Activated naive CD8-positive, alpha-beta T cell treated with anti-CD3 and anti-CD28 coated beads for 36 hours (primary cell): ENCODE results near the gene CLIC5. TPM values are rescaled to one million over a fixed set of nuclear protein-coding genes. Genes with fewer than 3 reads are reported as not detected.

Experiments used
- DNase-seq: peaks from one replicate; pipeline ENCODE4 v3.0.0; 2021
- H3K27ac Mint-ChIP-seq: one replicate; pipeline ENCODE4 v1.8.0; 2022; ENCODE audit warnings: mild to moderate bottlenecking, moderate library complexity, mixed read lengths
- H3K27me3 Mint-ChIP-seq: one replicate; pipeline ENCODE4 v1.8.0; 2022; ENCODE audit warnings: mild to moderate bottlenecking, mixed read lengths
- H3K36me3 Mint-ChIP-seq: one replicate; pipeline ENCODE4 v1.8.0; 2021; ENCODE audit warnings: mild to moderate bottlenecking, mixed read lengths
- H3K4me1 Mint-ChIP-seq: one replicate; pipeline ENCODE4 v1.8.0; 2021; ENCODE audit warnings: mixed read lengths
- H3K4me3 Mint-ChIP-seq: one replicate; pipeline ENCODE4 v1.8.0; 2022; ENCODE audit warnings: mild to moderate bottlenecking, moderate library complexity, mixed read lengths
- H3K9me3 Mint-ChIP-seq: one replicate; pipeline ENCODE4 v1.8.0; 2022; ENCODE audit warnings: mixed read lengths
- total RNA-seq, 2 experiments: library from RNA; stranded (reverse); gene quantifications; one replicate each; pipeline ENCODE4 v1.2.3, GENCODE V29; 2021

Gene CLIC5
- total RNA-seq, 2 experiments from 2014 or later: 0.50 to 0.74 TPM

DNA sequence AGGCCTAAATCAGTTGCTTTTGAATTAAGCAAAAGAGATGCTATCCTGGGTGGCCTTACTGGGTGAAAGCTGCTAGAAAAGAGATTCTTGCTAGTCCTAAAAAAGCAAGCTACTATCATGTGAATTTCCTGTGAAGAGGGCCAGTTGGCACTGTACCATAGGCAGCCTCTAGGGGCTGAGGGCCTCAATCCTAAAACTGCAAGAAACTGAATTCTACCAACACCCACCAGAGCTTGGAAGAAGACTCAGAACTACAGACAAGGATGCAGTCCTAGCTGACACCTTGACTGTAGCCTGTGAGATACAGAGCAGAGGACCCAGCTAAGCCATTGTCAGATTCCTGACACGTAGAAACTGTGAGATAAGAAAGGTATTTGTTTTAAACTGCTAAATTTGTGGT lies 24.5 kb downstream of the CLIC5 start:
- no peak overlapping the region for H3K27ac Mint-ChIP-seq
- H3K27me3 Mint-ChIP-seq: no peaks in the 10 kb centered on the region
- peaks cover 4% of the 10 kb centered on the region for H3K9me3 Mint-ChIP-seq

DNA sequence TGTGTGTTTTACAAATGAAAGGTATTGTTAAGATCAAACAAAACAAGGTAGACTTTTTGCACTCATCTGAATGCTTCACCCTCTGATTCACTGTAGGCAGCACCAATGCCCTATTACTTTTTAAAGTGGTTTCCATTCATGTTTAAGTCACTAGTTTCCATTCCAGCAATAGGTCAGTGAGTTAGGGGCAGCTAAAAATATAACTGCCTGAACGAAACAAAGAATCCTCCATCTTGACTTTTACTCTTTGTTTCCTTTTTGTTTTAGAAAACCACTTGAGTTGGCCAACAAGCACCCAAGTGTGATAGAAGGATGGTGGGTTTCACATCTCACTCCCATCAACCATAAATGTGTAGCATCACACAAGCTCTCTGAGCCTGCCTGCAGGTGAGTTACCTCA lies 25.5 kb downstream of the CLIC5 start:
- Mint-ChIP-seq H3K36me3 (no peaks in the 10 kb centered on the region), H3K9me3 (peaks cover 2% of the 10 kb centered on the region), H3K4me1 (peaks cover 3% of the 10 kb centered on the region), H3K27me3 (no peaks in the 10 kb centered on the region), H3K27ac (no peak overlapping the region), H3K4me3 (no peak overlapping the region)
- DNase-seq: no peak

More for the DNA sequence above, 24.5 kb downstream of the CLIC5 start:
- peaks cover 3% of the 10 kb centered on the region for H3K4me1 Mint-ChIP-seq
- no peaks in the 10 kb centered on the region for H3K36me3 Mint-ChIP-seq
- no peak overlapping the region for H3K4me3 Mint-ChIP-seq
- DNase-seq: no peak

DNA sequence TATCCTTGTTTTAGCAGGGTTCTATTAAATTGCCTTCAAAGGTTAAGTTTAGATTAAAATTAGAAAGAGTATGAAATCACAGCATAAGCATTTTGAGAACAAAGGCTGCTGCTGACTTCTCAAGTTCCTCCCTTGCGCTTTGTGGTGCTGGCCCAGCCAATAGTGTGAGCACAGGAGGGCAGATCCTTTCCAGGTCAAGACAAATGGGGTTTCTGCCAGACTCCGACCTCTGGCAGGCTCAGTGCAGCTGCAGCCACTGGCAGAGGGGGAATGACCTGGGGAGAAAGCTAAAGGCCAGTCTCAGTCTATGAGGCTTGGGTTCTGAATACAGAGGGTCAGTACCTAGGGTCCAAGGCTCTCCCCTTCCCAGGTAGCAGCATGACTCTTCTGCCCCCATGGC lies 27.0 kb downstream of the CLIC5 start:
- Mint-ChIP-seq H3K27me3 (no peaks in the 10 kb centered on the region), H3K27ac (no peak overlapping the region), H3K36me3 (no peaks in the 10 kb centered on the region), H3K9me3 (peaks cover 2% of the 10 kb centered on the region), H3K4me3 (no peak overlapping the region), H3K4me1 (peaks cover 3% of the 10 kb centered on the region)
- no peak for DNase-seq

DNA sequence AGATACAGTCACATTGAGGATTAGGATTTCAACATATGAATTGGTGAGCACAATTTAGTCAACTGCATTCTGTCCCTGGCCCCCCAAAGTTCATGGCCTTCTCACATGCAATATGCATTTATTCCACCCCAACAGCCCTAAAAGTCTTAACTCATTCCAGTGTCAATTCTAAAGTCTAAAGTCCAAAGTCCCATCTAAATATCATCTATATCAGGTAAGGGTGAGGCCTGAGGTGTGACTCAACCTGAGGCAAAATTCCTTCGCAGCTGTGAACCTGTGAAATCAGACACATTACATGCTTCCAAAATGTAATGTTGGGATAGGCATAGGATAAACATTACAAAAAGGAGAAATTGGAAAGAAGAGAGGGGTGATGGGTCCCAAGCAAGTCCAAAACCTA lies 27.8 kb downstream of the CLIC5 start:
- H3K4me3 Mint-ChIP-seq: no peak overlapping the region
- H3K36me3 Mint-ChIP-seq: no peaks in the 10 kb centered on the region
- no peak overlapping the region for H3K27ac Mint-ChIP-seq
- H3K4me1 Mint-ChIP-seq: peaks cover 3% of the 10 kb centered on the region
- peaks cover 2% of the 10 kb centered on the region for H3K9me3 Mint-ChIP-seq
- no peak for DNase-seq
- no peaks in the 10 kb centered on the region for H3K27me3 Mint-ChIP-seq

DNA sequence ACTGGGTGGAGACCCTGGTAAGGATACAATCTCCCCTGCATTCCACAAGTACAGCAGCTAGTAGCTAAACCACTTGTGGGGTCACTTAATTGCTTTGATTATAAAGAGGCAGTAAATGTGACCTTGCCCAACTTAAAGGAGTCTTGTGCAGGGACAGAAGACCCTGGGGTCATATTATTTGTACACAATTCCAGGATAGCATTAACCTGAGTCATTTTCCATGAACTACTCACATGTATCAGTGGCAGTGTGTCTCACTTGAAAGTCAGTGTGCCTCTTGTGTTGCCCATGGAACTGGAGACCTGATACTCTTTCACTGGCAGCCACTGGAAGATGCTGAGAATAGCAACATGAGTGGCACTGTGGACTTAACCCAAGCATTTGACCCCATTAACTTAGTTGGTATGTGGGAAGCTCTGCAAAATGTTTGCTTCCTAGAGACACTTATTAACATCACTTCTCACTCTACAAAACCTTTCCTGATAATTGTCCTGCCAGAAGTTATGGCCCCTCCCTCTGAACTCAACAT lies 28.9 kb downstream of the CLIC5 start:
- no peak for DNase-seq
- H3K4me3 Mint-ChIP-seq: no peak overlapping the region
- no peaks in the 10 kb centered on the region for H3K36me3 Mint-ChIP-seq
- H3K4me1 Mint-ChIP-seq: peaks cover 3% of the 10 kb centered on the region
- H3K27me3 Mint-ChIP-seq: no peaks in the 10 kb centered on the region
- no peak overlapping the region for H3K27ac Mint-ChIP-seq
- H3K9me3 Mint-ChIP-seq: peaks cover 2% of the 10 kb centered on the region

DNA sequence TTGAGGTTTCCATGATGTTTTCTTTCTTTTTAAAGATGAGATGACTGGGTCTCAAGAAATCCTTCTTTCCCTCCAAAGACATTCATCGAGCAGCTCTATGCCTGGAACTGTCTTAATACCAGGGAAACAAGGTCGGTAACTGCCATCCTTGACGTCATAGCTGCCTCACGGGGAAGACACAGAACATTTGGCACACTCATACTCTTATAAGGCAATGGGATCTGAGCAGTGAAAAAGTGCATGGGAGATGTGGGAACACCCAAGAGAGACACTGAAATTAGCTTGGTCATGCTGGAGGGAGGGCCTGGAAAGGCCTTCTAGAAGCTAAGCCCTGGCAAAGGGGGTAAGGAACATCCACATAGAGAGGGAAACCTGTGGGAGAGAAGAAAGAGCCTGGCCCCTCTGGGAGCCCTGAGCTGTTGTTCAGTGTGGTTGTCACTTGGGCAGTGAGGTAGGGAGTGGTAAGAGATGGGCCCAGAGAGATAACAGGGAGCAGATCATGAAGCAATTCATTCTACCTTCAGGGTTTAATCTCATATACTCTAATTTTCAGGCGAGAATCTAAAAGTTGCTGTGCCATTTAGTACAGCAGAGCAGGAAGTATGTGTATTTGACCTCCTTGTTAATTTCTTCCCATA lies 30.8 kb downstream of the CLIC5 start:
- Mint-ChIP-seq H3K4me1 (peaks cover 2% of the 10 kb centered on the region), H3K27me3 (no peaks in the 10 kb centered on the region)

DNA sequence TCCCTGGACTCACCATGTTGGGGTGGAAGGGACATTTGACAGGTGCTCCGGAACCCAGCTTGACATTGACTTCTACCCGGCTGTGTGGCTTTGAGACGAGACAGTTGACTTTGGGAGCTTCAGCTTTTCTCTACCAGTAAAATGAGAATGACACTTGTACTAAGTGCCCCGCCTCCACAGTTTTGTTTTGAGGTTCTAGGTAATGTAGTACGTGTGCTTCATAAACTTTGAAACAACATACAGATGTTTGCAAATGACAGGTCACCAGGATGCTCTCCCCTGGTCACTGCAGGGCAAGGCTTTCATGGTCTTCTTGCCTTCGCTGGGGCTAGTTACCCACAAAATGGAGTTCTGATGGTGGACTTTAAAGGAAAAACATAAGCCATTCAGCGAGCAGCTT lies 31.3 kb downstream of the CLIC5 start:
- no peak for DNase-seq
- Mint-ChIP-seq H3K4me1 (no peaks in the 10 kb centered on the region), H3K27me3 (no peaks in the 10 kb centered on the region), H3K9me3 (no peaks in the 10 kb centered on the region), H3K36me3 (no peaks in the 10 kb centered on the region), H3K27ac (no peak overlapping the region), H3K4me3 (no peak overlapping the region)

More for the DNA sequence above, 30.8 kb downstream of the CLIC5 start:
- H3K27ac Mint-ChIP-seq: no peak overlapping the region
- H3K4me3 Mint-ChIP-seq: no peak overlapping the region
- no peaks in the 10 kb centered on the region for H3K36me3 Mint-ChIP-seq
- no peaks in the 10 kb centered on the region for H3K9me3 Mint-ChIP-seq
- no peak for DNase-seq

DNA sequence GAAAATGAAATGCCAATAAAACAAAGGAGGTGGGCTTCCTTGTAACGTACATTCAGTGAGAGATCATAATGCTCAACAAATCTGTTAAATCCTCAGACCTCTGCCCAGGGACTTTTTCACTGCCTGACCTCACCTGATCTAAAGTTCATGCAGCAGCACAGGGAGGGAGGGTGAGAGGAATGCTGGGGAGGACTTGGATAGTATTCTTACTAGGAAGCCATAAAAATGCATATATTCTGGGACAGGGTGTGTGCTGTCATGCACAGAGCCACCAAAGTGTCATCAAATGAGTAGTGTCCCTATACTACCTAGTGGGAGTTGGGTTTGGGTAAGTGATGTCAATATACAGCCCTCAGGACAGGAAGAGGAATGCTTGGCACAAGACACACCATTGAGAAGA lies 32.6 kb downstream of the CLIC5 start:
- Mint-ChIP-seq H3K9me3 (no peaks in the 10 kb centered on the region), H3K4me3 (no peak overlapping the region), H3K36me3 (no peaks in the 10 kb centered on the region), H3K27me3 (no peaks in the 10 kb centered on the region), H3K4me1 (no peaks in the 10 kb centered on the region), H3K27ac (no peak overlapping the region)
- DNase-seq: no peak

DNA sequence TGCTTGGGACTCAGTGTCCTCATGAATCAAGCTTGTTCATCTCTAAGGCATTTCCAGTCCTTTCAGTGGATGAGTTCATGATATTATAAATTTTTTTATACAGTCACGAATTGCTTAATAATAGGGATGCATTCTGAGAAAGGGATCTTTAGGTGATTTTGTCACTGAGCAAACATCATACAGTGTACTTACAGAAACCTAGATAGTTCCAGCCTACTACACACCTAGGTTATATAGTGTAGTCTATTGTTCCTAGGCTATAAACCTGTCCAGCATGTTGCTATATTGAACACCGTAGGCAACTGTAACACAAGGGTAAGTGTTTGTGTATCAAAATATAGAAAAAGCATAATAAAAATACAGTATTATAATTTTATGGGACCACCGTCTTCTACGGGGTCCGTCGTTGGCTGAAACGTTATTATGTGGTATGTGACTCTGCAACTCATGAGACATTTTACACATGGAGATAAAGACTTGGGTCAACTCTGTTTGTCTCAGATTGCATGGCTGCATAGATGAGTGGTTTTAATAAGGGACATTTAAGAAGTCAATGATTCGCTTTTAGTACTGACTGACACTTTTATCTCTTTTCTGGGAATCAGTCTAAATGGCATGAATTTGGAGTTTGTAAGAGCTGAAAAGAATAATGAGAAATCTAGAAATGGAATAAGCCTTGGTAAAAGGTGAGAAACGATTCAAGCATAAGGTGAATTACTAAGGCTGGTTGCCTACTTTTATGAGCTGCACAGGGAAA lies 33.2 kb downstream of the CLIC5 start:
- no peak for DNase-seq
- Mint-ChIP-seq H3K36me3 (no peaks in the 10 kb centered on the region), H3K4me1 (no peaks in the 10 kb centered on the region), H3K27ac (no peak overlapping the region), H3K4me3 (no peak overlapping the region), H3K9me3 (no peaks in the 10 kb centered on the region), H3K27me3 (no peaks in the 10 kb centered on the region)

DNA sequence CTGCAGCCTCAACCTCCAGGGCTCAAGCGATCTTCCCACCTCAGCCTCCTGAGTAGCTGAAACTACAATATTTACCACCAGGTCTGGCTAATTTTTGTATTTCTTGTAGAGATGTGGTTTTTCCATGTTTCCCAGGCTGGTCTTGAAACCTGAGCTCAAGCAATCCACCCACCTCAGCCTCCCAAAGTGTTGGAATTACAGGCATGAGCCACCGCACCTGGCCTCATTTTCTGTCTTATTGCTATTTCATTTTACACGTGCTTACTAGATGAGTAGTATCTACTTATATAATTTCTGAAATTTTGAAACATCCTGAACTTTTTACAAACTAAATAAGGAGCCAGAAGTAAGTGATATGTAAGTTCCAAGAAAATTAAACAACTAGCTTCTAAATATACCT lies 34.6 kb downstream of the CLIC5 start:
- Mint-ChIP-seq H3K27ac (no peak overlapping the region), H3K4me1 (no peaks in the 10 kb centered on the region), H3K36me3 (no peaks in the 10 kb centered on the region), H3K27me3 (no peaks in the 10 kb centered on the region), H3K4me3 (no peak overlapping the region), H3K9me3 (no peaks in the 10 kb centered on the region)
- DNase-seq: no peak

DNA sequence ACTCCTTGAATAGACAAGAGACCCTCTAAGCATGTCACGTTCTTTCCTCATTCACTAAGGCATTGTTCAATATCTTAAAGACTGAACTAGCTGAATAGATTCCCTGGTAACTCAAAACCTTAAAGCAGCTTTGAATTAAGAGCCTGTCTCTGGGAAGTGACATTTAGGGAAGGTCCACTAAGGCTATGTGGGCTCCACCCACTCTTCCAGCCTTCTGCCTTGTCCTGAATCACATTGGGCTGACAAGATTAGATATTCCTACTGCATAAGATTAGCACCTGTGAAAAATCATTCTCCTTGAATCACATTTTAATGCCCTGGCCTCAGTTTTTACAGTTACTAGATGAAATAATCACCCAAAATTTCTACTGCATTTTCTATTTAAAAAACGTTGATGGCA lies 36.3 kb downstream of the CLIC5 start:
- Mint-ChIP-seq H3K9me3 (no peaks in the 10 kb centered on the region), H3K4me3 (no peak overlapping the region), H3K27me3 (no peaks in the 10 kb centered on the region), H3K36me3 (no peaks in the 10 kb centered on the region), H3K4me1 (no peaks in the 10 kb centered on the region), H3K27ac (no peak overlapping the region)
- DNase-seq: no peak

DNA sequence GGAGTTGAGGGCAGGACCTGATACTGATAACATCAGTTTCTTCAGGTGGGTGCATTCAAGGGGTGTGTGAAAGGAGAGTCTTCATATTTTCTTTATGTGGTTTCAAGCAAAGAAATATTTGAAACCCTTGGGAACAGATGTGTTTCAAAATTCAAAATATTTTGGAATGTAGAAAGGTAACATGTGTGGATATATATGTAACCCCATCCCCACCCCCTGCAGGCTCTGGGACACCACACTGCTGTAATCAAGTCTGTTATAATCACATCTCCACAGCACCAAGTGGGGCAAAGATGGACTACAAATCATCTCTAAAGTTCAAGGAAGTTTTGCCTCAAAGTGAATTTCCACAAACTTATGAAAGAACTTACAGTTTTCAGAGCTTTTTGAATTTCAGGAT lies 41.1 kb downstream of the CLIC5 start:
- Mint-ChIP-seq H3K4me1 (peaks cover 11% of the 10 kb centered on the region), H3K4me3 (no peak overlapping the region), H3K27ac (no peak overlapping the region), H3K27me3 (no peaks in the 10 kb centered on the region), H3K36me3 (no peaks in the 10 kb centered on the region), H3K9me3 (no peaks in the 10 kb centered on the region)
- no peak for DNase-seq

DNA sequence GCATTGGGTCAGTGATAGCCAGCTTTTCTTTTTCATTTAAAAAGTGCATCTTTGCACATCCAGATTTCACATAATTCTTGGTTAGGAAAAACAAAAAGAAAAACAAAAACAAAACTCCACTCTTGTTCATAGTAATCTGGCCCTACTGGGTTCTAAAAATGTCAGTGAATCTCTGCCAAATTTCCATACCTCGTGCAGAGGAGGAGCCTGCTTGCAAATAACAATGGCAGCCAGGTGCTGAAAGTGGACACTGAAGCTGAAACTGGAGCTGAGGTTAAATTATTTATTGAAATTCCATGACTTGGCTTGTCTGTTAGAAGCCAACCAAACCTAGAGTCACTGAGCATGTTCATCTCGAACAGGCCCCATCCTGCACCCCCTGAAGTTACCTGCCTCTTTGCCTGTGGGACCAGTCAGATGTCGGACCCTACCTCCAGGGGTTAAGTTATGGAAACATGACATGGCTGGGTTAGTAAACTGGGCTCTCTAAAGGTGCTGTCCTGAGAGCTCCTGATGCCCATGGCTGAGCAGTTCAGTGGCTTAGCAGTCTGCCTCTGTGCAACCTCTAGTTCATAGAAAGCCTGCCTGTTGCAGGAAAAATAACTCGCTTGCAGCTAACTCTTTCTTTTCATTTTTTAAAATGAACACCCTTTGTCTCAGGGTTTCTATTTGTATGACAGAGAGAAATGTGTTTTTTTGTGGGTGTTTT lies 42.7 kb downstream of the CLIC5 start:
- Mint-ChIP-seq H3K4me1 (peaks cover 11% of the 10 kb centered on the region), H3K9me3 (no peaks in the 10 kb centered on the region), H3K27ac (no peak overlapping the region), H3K27me3 (no peaks in the 10 kb centered on the region), H3K36me3 (no peaks in the 10 kb centered on the region), H3K4me3 (no peak overlapping the region)
- DNase-seq: no peak

DNA sequence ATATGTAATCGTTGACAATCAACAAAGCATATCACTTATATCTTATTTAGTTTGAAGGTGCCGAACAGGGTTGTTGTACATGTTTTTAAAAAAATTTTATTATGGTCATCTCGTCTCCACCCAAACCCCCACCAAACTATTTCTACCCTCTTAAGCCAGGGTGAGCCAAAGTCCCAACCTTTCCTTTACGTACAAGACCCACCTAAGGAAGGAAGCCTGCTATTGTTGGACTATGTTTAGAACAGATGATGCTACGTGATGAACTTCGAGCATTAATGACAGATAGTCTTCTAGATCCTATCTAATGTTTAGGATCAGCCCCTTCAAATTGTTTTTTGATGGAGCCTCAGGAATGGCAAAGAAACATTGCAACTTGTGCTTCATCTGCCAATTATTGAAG lies 44.4 kb downstream of the CLIC5 start:
- Mint-ChIP-seq H3K36me3 (no peaks in the 10 kb centered on the region), H3K4me3 (no peak overlapping the region), H3K9me3 (no peaks in the 10 kb centered on the region), H3K27ac (no peak overlapping the region), H3K4me1 (peaks cover 11% of the 10 kb centered on the region), H3K27me3 (no peaks in the 10 kb centered on the region)
- DNase-seq: no peak

DNA sequence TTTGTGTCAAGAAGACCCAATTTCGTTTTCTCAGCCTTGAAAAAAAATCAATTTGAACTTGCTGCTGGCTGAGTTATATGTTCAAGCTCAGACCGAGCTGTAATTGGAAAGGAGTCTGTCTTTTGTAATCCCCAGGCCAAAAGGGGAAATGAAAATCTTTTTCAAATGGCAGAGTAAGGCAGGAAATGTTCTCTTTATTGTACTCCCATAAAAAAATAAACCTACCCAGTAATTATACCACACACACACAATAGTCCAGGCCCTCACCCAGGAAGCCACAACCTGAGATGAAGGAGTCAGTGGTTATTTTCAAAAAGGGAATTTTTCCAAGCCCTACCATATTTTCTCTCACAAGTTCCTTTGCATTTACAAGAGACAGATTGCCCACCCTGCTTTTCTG lies 45.3 kb downstream of the CLIC5 start:
- no peak for DNase-seq
- H3K4me3 Mint-ChIP-seq: no peak overlapping the region
- no peaks in the 10 kb centered on the region for H3K27me3 Mint-ChIP-seq
- peaks cover 11% of the 10 kb centered on the region for H3K4me1 Mint-ChIP-seq
- no peaks in the 10 kb centered on the region for H3K36me3 Mint-ChIP-seq
- no peaks in the 10 kb centered on the region for H3K9me3 Mint-ChIP-seq
- no peak overlapping the region for H3K27ac Mint-ChIP-seq
